Keratinocyte (primary cell): Measurements from ENCODE around the gene CD93. TPM values are rescaled to one million over a fixed set of nuclear protein-coding genes. Genes with fewer than 3 reads are reported as not detected.

Experiments
- DNase-seq: peaks from one replicate; pipeline ENCODE4 v3.0.0-alpha.2; 2011; ENCODE audit warnings: low read depth, missing footprints, low spot score
- FAIRE-seq: peaks from 2 replicates; lab custom pipeline; 2011; peaks lifted over from hg19 to GRCh38; lab: Jason Lieb, UNC
- H2AFZ ChIP-seq: 2 replicates; pipeline ENCODE4 v1.6.0; 2012; ENCODE audit warnings: low read length, control low read depth, inconsistent platforms; ENCODE audit not compliant: control insufficient read depth
- H3K27ac ChIP-seq: 2 replicates; pipeline ENCODE4 v1.5.1; 2011; ENCODE audit warnings: low read length; ENCODE audit not compliant: control insufficient read depth, insufficient read depth
- H3K27me3 ChIP-seq: 3 replicates; pipeline ENCODE4 v1.6.0; 2011; ENCODE audit warnings: low read length; ENCODE audit not compliant: control insufficient read depth, insufficient read depth; ENCODE audit errors: extremely low read depth
- H3K36me3 ChIP-seq, 2 experiments: 2 replicates in 1 of 2; 3 replicates in 1 of 2; pipeline ENCODE4 v1.5.1; 2011; ENCODE audit warnings: low read length in 2 of 2, mild to moderate bottlenecking in 1 of 2; ENCODE audit not compliant: control insufficient read depth in 2 of 2, insufficient read depth in 2 of 2; ENCODE audit errors: extremely low read depth in 1 of 2
- H3K4me1 ChIP-seq: 3 replicates; pipeline ENCODE4 v1.5.1; 2011; ENCODE audit warnings: low read length; ENCODE audit not compliant: control insufficient read depth, insufficient read depth; ENCODE audit errors: extremely low read depth
- H3K4me2 ChIP-seq: 3 replicates; pipeline ENCODE4 v1.6.0; 2011; ENCODE audit warnings: low read depth, low read length; ENCODE audit not compliant: control insufficient read depth, insufficient read depth; ENCODE audit errors: extremely low read depth
- H3K4me3 ChIP-seq, 3 experiments: fragments of 200-600 bp in 1 of 3; sonication (generic) in 1 of 3; 2 replicates in 2 of 3; 3 replicates in 1 of 3; pipeline ENCODE4 v1.5.1; 2011 to 2016; ENCODE audit warnings: low read length in 3 of 3, mild to moderate bottlenecking in 3 of 3, control low read depth in 2 of 3, inconsistent platforms in 1 of 3, low read depth in 1 of 3, mixed read lengths in 1 of 3, mixed run types in 1 of 3, moderate library complexity in 1 of 3; ENCODE audit not compliant: control insufficient read depth in 2 of 3, insufficient read depth in 2 of 3; ENCODE audit errors: extremely low read depth in 1 of 3
- H3K79me2 ChIP-seq: 2 replicates; pipeline ENCODE4 v1.6.0; 2012; ENCODE audit warnings: low read length; ENCODE audit not compliant: control insufficient read depth, insufficient read depth
- H3K9ac ChIP-seq: 3 replicates; pipeline ENCODE4 v1.6.0; 2011; ENCODE audit warnings: low read length; ENCODE audit not compliant: control insufficient read depth, insufficient read depth; ENCODE audit errors: extremely low read depth
- H3K9me1 ChIP-seq: 3 replicates; pipeline ENCODE4 v1.6.0; 2011; ENCODE audit warnings: low read length; ENCODE audit not compliant: control insufficient read depth, insufficient read depth; ENCODE audit errors: extremely low read depth
- H3K9me3 ChIP-seq: 2 replicates; pipeline ENCODE4 v1.5.1; 2012; ENCODE audit warnings: low read depth, low read length; ENCODE audit not compliant: control insufficient read depth
- H4K20me1 ChIP-seq: 3 replicates; pipeline ENCODE4 v1.6.0; 2011; ENCODE audit warnings: low read length; ENCODE audit not compliant: control insufficient read depth, insufficient read depth; ENCODE audit errors: extremely low read depth
- EZH2 ChIP-seq: IDR thresholded peaks from one replicate; pipeline ENCODE4 v1.6.1; 2012; ENCODE audit warnings: inconsistent platforms, mild to moderate bottlenecking, low read length, moderate library complexity
- dilution Hi-C: fragments of 300-500 bp; cut with MboI; formaldehyde crosslinking; loops from one replicate; pipeline ENCODE4 v1.7.0; 2020; ENCODE audit warnings: low sequenced_read_pairs; ENCODE audit not compliant: extremely low pct_ligation_motif_present
- polyA plus RNA-seq, 5 experiments: library from polyadenylated mRNA; depleted of rRNA in 3 of 5; stranded (reverse) in 3 of 5; stranded (forward) in 1 of 5; unstranded in 1 of 5; fragments of >200 nt; gene quantifications; 1 replicate in 1 of 5; 2 replicates in 3 of 5; 3 replicates in 1 of 5; pipeline versions ENCODE4 v1.2.1 to v1.2.3, GENCODE V29; 2011 to 2012; ENCODE audit warnings: missing spikeins in 2 of 5, low read depth in 1 of 5, low replicate concordance in 1 of 5
- TF ChIP-seq, protein P1 (sequence below), 3 experiments: IDR thresholded peaks in 1 of 3; conservative IDR thresholded peaks in 1 of 3; optimal IDR thresholded peaks in 1 of 3; 2 replicates in 2 of 3; 3 replicates in 1 of 3; pipeline versions ENCODE3 to v1.5.1; 2011; ENCODE audit warnings: low read length in 3 of 3, mild to moderate bottlenecking in 3 of 3, moderate library complexity in 2 of 3, control low read depth in 1 of 3, inconsistent platforms in 1 of 3; ENCODE audit not compliant: insufficient read depth in 2 of 3; ENCODE audit errors: extremely low read depth in 1 of 3

Gene CD93
- polyA plus RNA-seq, 1 donor (not counting 4 experiments of a cell fraction or from before 2014, with no cell fraction given) = not detected

DNA sequence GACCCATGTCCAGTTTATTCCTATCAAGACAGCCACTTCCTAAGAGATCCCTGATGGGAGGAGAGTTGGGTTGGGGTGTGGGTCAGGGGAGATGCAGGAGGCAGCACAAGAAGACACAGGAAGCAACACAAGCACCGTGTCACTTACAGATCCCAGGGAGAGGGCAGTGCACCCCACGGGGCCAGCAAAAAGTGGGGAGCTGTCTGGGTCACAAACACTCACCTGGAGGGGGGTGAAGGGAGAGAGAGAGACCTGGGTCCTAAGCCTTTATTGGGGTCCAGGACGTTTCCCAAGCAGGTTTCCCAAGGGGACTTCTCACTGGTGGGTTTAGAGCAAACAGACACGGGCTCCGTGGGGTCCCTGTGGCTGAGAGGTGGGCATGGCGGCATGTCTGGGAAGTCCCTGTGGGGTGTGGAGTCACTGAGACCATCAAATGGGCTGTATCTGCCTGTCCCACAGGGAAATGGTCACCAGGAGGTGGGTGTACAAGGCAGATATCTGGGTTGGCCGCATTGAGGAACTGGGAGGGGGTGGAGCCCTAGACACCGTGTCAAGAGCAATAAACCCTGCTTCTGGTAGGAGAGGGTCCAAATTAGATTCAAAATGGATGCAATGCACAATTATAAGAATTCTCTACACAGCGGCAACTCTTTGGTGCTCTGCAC, 1.6 kb upstream of the CD93 start:
- no peaks in the 10 kb centered on the region for H3K9me3 ChIP-seq

DNA sequence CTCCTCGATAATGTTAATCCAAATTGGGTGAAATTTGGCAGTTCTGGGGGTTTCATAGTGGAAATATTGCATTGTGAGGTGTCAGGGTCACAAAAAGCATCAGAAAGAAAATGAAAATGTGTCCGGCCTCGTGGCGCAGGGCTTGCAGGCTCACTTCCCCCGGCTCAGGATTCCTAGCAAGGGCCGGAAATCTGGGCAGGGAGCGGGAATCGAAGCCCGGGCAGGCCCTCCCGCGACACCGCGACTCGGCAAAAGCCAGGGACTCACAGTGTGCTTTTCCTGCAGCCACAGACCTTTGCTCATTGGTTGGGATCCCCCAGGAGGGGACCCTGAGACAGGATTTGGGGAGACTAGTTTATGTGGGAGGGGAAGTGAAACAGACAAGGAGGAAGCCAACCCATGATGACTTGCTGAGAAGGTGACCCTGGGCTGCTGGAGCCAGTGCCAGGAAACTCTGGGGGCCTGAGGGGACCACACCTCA, 847 bp upstream of the CD93 start:
- Histone ChIP-seq H3K9me3 (no peaks in the 10 kb centered on the region), H4K20me1 (no peaks in the 10 kb centered on the region), H3K27ac (no peak overlapping the region), H3K9me1 (no peaks in the 10 kb centered on the region), H3K36me3 (no peaks in the 10 kb centered on the region), H3K27me3 (no peaks in the 10 kb centered on the region), H3K4me2 (no peak overlapping the region), H3K4me3 (no peak overlapping the region), H3K79me2 (no peaks in the 10 kb centered on the region), H3K9ac (no peak overlapping the region), H2AFZ (no peak overlapping the region), H3K4me1 (peaks cover 10% of the 10 kb centered on the region)
- DNase-seq (no peak), FAIRE-seq (no peak)
- dilution Hi-C loops = no loop called here
- TF ChIP-seq EZH2 = no peak
- TF ChIP-seq, protein P1, sequence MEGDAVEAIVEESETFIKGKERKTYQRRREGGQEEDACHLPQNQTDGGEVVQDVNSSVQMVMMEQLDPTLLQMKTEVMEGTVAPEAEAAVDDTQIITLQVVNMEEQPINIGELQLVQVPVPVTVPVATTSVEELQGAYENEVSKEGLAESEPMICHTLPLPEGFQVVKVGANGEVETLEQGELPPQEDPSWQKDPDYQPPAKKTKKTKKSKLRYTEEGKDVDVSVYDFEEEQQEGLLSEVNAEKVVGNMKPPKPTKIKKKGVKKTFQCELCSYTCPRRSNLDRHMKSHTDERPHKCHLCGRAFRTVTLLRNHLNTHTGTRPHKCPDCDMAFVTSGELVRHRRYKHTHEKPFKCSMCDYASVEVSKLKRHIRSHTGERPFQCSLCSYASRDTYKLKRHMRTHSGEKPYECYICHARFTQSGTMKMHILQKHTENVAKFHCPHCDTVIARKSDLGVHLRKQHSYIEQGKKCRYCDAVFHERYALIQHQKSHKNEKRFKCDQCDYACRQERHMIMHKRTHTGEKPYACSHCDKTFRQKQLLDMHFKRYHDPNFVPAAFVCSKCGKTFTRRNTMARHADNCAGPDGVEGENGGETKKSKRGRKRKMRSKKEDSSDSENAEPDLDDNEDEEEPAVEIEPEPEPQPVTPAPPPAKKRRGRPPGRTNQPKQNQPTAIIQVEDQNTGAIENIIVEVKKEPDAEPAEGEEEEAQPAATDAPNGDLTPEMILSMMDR (optimal IDR thresholded peaks at IDR 0.05 in 1 of 3, IDR thresholded peaks at IDR 0.05 in 1 of 3, conservative IDR thresholded peaks at IDR 0.05 in 1 of 3; ENCODE audit: extremely low read depth in 1 of 3, insufficient read depth in 2 of 3, low read length in 3 of 3) = no peak

More for the DNA sequence above, 1.6 kb upstream of the CD93 start:
- Histone ChIP-seq H3K27ac (no peak overlapping the region), H3K9ac (no peak overlapping the region), H3K9me1 (no peaks in the 10 kb centered on the region), H3K4me1 (peaks cover 8% of the 10 kb centered on the region), H4K20me1 (no peaks in the 10 kb centered on the region), H3K36me3 (no peaks in the 10 kb centered on the region), H2AFZ (no peak overlapping the region), H3K4me2 (no peak overlapping the region), H3K79me2 (no peaks in the 10 kb centered on the region), H3K4me3 (no peak overlapping the region), H3K27me3 (no peaks in the 10 kb centered on the region)
- FAIRE-seq = no peak
- dilution Hi-C loops = no loop called here
- DNase-seq = no peak
- TF ChIP-seq, protein P1 (optimal IDR thresholded peaks at IDR 0.05 in 1 of 3, IDR thresholded peaks at IDR 0.05 in 1 of 3, conservative IDR thresholded peaks at IDR 0.05 in 1 of 3; ENCODE audit: extremely low read depth in 1 of 3, insufficient read depth in 2 of 3, low read length in 3 of 3) = no peak
- TF ChIP-seq EZH2 = no peak
